SIG-M5 (cell line): ENCODE results near the gene SCAPER.

Source experiments
- DNase-seq: peaks from one replicate; lab custom pipeline; 2025; lab: John Stamatoyannopoulos, UW

SCAPER gene

DNA sequence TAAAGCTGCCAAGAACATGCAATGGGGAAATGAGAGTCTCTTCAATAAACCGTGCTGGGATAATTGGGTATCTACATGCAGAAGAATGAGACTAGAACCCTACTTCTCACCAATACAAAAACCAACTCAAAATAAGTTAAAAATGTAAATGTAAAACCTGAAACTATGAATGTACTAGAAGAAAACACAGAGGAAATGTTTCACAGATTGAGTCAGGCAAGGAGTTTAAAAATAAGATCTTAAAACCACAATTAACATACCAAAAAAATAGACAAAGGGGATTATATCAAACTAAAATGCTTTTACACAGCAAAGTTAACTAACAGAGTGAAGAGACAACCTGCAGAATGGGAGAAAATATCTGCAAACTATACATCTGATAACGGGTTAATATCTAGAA lies 478.2 kb downstream of the SCAPER start:
- no peak for DNase-seq

DNA sequence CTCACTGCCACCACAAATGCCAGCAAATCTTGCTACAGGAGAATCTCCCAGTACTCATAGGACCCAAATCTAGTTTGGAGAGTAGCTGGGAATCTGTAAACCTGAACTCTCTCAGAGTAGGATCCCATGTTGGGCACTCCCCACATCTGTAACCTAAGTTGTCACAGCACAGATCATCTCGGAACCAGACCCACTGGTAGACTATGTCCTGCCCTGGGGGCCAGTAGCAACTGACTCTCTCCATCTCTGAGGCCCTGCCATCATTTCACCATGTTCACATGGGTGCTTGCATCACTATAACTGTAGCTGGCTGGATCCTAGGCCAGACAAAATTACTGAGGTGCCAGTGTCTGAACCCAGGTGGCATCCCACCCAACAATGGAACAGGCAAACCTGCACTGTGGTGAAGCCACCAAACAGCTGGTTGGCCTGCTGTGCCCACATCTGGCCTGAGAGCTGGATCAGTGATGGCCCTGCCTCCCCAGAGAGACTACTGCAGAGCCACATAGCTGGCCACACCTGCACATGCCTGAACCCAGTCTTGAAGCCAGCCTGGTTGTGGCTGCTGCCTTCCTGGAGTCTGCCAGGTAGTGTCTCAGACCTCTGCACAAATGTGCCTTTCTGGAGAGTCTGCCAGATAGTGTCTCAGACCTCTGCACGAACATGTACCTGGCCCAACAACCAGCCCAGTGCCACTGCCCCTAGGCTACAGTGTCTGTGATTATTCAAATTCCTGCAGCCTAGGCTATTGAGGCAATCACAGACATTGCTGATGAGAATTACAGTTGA lies 486.6 kb downstream of the SCAPER start:
- DNase-seq: no peak

DNA sequence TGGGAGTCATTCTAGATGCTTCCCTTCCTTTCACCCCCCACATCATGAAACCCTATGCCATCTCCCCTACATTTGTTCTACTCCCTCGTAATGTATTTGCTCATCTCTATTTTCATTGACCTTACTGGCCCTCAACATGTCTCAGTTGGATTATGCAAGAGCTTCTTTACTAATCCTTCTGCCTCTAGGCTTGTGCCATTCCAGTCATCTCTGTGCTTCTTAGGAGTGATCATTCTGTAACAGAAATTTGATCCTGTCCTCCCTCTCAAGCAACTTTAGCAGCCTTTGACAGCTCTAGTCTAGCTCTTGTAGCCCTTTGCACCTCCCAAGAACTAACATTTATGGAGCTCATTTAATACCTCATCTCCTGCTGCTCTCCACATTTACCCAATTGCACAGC lies 503.9 kb downstream of the SCAPER start:
- DNase-seq: no peak

DNA sequence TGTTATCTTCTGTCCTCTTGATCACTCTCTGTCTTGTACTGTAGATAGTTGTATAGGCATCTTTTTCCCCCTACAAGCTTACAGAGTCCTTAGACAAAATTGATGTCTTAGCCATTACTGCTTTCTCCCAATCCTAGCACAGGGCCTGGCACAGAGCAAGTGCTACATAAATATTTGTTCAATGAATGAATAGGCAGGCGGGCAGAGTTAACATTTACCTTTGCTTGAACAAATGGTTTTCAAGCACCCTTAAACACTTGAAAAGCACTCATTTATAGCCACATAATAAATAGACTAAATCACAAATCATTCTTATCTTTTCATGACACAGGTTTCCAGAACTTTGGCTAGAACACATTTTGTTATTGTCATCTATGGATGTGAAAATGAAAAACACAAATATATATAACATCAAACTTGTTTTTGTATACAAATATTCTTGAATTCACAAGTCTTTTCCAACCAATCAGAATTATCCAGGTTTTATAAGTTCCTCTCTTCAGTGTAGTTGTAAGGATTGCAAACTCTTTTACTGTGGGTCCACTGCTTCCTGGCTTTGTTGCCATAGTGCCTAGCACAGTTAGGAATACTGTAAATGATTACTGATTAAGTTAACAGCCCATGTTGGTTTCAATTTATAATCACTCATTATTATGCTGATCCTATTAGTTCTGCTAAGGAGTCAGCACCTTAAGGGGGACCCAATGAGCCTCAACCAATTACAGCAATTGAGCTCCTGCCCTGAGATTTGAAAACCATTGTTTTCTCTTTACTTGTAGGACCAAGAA lies 506.6 kb downstream of the SCAPER start:
- DNase-seq: no peak

DNA sequence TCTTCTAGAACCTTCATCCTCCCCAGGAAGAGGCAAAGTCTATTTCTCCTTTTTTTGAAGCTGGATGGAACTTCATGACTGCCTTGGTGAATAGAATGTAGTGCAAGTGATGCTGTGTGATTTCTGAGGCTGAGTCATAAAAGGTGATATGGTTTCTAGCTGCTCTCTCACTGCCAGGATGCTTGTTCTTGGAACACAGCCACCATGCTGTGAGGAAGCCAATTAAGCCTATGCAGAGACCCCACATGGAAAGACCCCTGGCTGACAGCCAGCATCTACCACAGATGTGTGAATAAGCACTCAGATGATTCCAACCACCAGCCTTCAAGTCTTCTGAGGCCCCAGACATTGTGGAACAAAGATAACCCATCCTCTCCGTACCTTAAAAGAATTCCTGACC lies 511.5 kb downstream of the SCAPER start:
- DNase-seq: no peak

DNA sequence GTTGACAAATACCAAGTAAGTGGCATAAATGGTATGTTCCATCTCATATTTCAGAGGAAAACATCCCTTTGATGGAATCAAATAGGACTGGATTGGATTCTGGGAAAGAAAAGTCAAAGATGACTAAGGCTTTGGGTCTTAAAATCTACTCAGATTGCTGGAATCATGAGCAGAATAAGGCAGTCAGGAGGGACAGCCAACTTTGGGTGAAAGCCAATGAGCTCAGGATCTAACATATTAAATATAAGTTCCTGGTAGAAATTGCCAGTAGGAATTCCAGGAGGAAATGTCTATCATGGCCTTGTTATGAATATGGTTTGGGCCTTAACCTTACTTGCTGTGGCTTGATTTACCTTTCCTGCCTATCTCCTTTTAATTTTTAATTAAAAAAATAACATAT lies 513.3 kb downstream of the SCAPER start:
- no peak for DNase-seq

DNA sequence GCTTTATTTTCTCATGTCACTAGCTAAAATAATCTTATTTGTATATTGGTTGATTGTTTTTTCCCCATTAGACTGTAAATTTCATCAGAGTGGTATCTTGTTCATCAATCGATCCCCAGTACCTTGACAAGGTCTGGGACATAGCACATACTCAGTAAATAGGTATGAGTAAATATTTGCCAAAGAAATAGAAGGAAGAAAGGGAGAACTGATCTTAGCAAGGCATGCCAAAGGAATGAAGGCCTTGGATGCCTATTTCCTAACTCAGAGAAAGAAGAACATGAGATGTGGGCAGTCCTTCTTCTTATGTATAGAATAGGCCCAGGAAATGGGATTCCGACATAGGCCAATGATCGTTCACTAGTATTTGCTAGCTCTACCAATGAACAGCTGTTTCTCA lies 513.8 kb downstream of the SCAPER start:
- no peak for DNase-seq

DNA sequence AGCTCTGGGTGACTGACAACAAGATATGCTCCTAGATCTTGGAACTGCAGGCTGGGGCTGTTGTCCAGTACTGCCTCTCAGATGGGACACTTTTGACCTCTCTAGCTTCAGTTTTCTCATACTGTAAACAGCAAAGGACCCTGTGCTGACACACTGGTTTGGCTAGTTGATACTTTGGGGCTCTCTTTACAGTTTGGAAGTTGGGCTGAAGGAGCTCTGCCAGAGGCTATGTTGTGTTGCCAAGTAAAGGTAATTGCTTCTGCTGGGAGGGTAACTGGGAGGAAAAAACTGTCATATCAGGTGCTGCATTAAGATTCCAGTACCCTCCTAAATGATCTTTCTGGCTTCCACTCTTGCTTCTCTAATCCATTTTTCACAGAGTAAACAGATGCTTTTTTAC lies 514.6 kb downstream of the SCAPER start:
- no peak for DNase-seq

DNA sequence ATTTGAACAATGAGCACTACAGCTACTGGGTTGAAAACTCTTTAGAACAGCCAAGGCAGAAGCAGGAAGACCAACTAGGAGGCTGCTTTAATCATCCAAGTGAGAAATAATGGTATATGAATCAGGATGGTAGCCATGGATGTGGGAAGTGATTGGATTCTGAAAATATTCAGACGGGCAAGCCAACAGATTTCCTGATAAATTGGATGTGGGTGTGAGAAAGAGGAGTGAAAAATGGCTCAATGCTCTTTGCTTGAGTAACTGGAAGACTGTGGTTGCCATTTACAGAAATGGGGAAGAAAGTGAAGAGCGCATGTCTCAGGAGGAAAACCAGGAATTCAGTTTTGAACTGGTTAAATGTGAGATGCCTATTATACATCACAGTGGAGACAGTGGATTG lies 518.2 kb downstream of the SCAPER start:
- DNase-seq: no peak

DNA sequence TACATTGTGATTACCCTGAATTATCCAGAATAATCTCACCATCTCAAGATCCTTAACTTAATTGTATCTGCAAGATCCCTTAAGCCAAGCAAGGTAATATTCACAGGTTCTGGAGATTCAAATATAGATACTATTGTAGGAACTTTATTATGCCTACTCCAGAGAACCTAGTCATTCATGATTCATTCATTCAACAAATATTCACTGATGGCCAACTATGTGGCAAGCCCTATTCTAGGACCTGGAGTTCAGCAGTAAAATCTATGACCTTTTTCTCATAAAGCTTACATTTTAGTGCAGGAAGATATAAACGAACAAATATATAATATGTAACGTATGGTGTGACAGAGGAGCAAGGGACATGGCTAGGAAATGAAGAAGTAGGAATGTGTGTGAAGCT lies 519.0 kb downstream of the SCAPER start:
- DNase-seq: no peak

DNA sequence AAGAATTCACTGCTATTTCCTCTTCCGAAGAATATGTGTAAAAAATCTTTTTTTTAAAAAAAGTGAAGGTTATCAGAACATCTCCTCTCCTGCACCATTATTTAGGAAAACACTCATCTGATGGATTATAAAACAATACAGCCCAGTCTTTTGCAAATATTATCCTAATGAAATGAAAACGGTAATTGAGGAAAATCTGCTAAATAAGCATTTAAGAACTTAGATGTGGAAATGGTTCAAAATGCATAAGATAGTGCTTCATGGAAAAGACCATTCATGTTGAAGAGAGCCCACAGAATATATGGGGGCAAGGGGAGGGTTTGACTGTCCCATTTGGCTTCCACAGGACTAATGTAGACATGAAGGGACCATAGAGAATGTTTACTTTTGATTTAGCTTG lies 520.7 kb downstream of the SCAPER start:
- DNase-seq: no peak

DNA sequence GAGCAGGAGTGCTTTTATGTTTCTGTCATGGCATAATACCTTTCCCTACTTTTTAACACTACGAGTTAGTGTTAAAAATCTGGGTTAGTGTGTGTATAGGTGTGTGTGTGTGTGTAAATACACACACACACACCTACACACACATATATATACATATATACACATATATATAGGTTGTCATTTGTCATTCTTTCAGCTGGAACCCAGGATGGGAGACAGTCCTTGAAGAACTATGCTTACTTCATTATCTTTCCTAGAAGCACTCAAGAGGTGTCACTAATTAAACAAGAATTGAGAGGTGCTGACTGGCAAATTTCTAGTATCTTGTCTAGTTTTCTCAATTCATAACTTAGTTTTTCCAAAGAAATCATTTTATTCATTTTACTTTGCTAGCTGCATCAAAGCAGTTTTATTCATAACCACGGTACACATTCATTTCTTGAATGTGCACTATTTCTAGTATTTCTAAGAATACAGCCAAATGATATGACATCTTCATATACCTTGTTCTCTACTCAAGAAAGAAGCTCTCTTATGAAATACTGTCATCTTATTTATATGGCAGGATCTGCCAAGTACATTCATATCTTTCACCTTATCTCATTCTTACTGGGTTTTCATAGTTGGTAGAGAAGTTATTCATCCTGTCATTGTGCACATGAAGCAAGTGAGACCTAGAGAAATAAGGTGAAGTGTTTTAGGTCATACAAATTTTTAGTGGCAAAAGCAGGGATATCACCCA lies 522.0 kb downstream of the SCAPER start:
- DNase-seq: no peak

DNA sequence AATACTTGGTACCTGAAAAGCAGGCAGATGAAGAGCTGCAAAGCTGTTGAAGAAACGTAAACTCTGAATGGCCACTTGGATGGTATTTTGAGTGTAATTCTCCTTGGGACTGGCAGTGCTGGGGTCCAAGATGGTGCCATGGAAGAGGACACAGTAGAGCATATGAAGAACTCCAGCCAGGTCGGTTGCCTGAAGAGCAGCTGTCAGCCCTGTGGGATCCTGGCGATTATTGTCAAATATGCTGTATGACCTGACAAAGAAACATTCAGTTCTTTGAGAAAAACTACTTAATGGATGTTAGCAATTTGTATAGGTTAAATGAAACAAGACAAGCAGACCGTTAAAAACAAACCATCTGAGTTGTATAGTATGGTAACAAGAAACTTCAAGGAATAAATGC lies 523.8 kb downstream of the SCAPER start:
- no peak for DNase-seq

DNA sequence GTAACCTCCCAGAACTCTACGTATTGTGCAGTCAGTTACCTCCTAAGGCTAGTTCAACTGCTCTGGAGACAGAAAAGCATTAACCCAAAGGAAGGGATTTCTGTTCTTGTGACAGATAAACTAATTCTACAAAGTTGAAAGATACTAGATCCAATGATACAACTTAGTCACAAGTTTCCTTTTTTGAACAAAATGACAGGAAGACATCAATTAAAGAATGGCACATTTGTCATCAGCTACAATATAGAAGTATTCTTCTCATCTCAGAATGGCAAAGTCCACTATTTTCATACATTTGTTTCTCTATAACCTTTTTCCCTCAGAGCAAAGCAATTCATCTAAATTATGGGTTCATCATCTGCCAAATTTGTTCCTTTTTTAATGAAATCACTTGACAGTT lies 524.9 kb downstream of the SCAPER start:
- no peak for DNase-seq

DNA sequence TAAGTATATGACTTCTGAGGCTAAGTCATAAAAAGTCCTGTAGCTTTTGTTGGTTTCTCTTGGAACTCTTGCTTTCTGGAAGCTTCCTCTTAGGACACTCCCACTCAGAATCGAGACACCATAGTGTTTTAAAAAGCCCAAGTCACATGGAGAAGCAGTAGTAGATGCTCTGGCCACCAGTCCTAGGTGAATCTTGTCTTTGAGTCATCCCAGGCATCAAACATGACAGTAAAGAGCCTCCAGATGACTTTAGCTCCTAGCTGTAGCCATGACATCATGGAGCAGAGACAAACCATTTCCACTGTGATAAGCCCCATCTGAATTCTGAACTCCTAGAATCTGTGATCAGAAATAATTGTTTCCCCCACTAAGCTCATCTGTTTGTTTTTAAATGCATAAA lies 526.4 kb downstream of the SCAPER start:
- no peak for DNase-seq

DNA sequence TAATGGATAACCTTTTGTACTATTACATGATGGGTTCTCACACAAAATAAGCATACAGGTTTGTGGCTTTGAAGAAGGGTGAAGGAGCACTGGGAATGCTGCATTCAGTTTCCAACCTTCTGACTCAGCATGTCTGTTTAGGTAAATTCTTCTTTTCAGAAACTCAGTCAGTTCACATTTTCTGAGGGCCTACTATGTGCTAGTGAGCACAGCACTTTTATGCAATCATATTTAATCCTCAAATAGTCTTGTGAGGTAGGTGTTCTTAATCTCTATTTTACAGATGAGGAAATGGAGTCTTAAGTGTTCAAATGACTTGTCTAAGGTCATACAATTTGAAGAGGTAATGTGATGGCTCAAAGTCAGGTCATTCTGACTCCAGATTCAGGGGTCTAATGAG lies 527.4 kb downstream of the SCAPER start:
- DNase-seq: no peak

DNA sequence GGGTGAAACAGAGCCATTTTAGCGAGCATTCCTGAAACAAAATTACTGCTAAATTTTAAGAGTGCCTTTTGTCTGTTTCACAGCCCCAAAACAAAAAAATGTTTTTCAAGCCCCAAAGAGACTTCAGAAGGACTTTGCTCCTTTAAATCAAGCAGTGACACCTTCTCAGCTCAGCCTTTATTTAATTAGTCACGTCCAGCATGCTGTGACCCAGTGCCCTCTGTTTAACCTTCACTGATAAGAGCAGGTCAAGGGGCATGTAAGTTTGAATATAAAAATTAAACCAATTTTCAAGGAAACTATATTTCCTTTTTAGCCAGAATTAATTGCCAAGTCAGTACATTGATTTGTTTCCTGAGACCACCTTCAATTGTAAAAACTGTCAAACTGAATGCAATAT lies 527.9 kb downstream of the SCAPER start:
- DNase-seq: no peak

DNA sequence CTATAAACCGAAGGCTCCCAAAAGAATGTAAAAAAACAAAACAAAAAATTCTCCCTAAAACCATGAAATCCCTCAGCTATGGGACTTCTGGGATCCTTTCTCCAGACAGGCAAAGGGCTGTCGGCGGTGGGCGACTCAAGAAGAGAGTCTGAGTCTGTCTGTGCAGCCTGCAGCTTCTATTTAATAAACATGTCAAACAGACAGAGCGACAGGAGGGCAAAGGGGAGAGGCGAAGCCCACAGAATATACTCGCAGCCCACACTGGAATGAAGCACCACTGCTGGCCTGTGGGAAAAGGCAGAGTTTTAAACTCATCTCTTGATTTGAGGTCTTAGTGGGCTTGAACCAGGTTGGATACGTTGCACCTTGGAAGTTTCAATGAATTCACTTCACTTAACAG lies 528.3 kb downstream of the SCAPER start:
- DNase-seq: no peak

DNA sequence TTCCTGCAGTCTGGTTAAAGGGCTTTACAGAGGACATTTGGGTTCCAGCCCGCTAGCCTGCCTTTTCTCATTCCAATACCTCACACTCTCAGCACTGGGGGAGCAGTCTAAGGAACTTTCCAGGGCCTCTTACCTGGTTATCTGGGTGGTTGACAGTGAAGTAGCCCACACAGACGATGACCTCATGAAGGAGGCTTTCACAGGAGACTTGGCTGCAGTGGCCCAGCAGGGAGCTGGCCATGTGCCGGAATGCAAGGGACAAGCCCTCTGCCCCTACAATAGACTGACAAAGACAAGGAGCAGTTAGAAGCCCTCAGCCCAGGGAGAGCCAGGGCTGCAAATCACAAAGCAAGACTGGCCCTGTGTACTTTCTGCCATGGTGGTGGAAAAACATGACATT lies 529.1 kb downstream of the SCAPER start:
- no peak for DNase-seq

DNA sequence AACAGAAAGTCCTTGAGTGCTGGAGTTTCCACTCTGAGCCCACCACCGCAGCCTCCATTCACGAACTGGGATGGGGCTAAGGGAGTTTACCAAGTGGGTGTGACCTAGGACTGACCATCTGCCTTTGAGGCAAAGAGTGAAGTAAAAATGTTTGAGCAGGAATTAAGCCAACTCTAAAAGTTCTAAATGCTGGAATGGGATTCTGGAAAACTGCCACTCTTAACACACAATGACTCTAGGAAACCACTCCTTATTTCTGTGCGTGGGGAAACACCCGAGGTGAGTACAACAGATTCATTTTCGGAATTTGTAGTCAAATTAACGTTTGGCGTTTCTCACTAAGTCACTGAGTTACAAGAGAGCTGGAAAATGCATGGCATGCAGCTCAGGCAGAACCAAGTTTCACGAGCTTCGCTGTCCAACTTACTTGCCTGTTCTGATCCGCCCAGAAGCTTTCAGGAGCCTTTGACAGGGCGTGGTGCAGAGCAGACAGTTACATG lies 537.0 kb downstream of the SCAPER start:
- DNase-seq: no peak

DNA sequence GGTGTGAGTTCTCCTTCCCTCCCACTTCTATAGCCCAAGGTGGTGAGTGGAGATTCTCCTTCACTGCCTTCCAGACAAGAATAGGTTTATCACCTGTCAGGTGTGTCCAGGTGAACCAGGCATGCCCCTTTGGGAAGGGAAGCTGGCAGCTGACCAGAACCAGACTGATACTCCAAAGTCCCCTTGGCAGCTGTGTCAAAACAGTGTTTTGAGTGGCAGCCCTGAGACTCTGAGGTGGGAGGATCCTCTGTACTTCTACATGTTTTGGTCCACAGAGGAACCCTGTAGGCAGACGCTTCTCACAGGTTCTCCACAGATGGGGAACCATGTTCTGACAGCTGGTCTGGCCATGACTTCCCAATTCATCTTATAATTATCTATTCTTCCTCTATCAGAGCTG lies 538.4 kb downstream of the SCAPER start:
- DNase-seq: no peak

DNA sequence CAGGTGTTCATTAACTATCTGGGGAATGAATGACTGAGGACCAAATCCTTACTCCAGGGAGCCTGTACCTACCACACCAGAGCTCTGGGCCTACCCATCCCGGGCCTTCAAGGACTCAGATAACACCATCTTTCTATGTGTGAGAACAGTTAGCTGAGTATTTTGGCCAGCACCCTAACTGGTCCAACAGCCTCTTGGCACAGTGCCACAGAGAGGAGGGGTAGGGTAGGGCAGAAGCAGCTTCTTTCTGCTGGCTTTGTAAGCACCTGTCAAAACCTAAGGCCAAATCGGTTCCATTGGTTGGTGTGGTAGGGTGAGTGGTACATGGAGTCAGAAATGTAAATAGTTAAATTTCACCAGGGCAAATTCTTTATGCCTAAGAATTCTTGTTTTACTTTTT lies 541.9 kb downstream of the SCAPER start:
- no peak for DNase-seq

DNA sequence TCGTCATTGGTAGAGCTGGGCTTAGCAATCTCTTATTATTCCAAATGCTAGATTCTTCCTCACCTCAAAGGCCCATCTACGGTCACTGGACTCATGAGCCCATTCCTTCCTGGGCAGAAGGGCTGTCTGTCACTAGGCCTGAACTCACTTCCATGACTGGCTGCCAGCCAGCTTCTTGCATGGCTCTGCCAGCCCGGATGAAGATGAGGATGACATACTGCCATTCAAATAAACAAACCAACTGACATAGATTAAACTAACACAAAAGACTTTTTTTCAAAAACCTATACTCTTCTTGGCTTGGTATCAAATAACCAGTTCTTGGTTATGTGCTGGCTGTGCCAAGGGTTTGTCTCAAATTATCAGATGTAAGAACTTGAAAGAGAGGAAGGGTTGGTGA lies 544.7 kb downstream of the SCAPER start:
- DNase-seq: no peak
